MM.1S (cell line): ENCODE data around the gene DUOX1.

Source experiments
- CTCF ChIP-seq: fragments of 300-600 bp; sonication (generic); IDR thresholded peaks from 2 replicates; pipeline ENCODE4 v1.5.1; 2016; ENCODE audit warnings: antibody characterized with exemption, low read length, mixed read lengths
- EZH2 ChIP-seq: fragments of 300-600 bp; sonication (generic); optimal IDR thresholded peaks from 2 replicates; pipeline ENCODE3; 2017; ENCODE audit warnings: low read depth, mild to moderate bottlenecking, antibody characterized with exemption, low read length, mixed read lengths
- EZH2phosphoT487 ChIP-seq: fragments of 300-600 bp; sonication (generic); IDR thresholded peaks from 2 replicates; pipeline ENCODE4 v1.6.1; 2018; ENCODE audit warnings: antibody characterized with exemption, low read length

DNA sequence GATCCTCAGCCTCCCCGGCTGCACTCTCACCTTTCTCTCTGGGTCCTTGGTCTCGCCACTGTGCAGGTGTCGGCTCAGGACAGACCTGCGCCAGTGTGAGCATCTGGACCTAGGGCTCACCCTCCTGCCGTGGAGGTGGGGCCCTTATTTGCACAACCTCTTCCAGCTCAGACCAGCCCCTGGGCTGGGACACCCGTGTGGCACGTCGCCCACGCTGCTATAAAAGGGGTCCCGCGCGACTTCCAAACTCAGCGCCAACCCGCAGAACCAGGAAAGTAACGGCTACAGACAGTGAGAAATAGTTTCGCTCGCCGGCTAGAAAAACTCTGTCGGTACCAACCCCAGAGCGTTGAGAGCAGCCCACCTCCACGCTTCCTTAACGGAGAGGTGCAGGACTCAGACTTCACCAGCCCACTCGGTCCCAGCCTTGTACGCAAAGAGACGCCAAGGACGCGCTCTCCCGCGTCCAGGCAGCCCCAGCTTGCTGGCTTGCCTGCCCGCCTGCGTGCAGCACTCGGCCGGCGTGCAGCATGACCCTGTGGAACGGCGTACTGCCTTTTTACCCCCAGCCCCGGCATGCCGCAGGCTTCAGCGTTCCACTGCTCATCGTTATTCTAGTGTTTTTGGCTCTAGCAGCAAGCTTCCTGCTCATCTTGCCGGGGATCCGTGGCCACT is 15.6 kb upstream of the DUOX1 start, which contains the start of the genes DUOX2 and DUOXA2:
- TF ChIP-seq CTCF (no peak), EZH2 (no peak), EZH2phosphoT487 (no peak)
